ENCODE results near the gene SLC2A11.
A peak's percentile ranks its signal among the peaks of the same experiment; 100 is the strongest.

The SLC2A11 gene

DNA sequence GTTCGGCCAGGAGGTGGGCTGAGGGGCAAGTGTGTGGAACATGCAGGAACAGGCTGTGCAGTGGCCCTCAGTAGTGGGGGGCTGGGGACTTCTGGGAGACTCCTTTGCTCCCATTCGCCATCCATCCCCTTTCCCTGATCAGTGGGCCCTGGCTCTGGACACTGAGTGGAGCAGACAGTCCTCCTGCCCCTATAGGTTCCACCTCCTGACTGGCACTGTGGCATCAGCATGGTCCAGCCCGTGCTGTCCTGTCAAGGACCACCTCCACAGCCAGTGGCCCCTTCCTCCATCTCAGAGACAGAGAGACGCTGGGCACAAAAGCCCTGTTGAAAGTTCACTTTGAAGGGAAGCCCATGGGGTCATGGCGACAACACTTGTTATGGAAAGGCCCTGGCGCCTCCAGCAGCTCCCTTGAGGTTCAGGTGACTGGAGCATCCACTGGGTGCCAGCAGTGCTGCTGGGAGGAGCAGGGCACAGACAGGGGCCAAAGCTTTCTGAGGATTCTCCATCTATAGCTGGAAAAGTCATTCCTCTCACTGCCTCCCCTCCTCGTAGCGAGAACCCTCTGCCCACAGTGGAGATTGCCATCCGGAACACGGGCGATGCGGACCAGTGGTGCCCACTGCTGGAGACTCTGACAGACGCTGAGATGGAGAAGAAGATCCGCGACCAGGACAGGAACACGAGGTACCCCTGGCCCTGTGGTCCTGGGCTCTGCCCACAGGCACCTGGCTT is 24.5 kb upstream of the SLC2A11 start:
- DNase-seq = no peak

DNA sequence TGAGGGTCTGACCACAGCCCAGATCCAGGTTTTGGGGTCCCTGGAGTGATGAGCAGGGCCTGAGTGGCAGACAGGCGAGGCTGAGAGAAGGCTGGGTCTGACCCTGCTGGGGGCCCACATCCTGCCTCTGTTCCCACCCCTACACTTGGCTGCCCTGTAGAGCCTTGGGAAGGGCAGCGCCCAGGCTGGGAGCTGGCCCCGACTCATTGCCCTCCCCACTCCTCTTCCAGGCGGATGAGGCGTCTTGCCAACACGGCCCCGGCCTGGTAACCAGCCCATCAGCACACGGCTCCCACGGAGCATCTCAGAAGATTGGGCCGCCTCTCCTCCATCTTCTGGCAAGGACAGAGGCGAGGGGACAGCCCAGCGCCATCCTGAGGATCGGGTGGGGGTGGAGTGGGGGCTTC is 23.8 kb upstream of the SLC2A11 start:
- DNase-seq = no peak

DNA sequence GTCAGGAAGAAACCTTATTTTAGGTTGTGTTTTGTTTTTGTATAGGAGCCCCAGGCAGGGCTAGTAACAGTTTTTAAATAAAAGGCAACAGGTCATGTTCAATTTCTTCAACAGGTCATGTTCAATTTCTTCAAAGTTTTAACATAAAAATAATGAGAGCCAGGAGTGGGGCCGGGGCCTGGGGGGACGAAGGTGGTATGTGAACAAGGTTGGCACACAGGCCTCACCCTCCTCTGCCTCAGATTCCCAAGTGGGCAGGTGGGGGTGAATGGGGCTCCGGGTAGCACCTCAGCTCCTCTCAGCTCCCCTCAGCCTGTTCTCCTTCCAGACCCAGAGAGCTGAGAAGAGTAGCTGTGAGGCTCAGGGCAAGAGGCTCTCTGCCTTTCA is 23.3 kb upstream of the SLC2A11 start:
- DNase-seq = no peak

DNA sequence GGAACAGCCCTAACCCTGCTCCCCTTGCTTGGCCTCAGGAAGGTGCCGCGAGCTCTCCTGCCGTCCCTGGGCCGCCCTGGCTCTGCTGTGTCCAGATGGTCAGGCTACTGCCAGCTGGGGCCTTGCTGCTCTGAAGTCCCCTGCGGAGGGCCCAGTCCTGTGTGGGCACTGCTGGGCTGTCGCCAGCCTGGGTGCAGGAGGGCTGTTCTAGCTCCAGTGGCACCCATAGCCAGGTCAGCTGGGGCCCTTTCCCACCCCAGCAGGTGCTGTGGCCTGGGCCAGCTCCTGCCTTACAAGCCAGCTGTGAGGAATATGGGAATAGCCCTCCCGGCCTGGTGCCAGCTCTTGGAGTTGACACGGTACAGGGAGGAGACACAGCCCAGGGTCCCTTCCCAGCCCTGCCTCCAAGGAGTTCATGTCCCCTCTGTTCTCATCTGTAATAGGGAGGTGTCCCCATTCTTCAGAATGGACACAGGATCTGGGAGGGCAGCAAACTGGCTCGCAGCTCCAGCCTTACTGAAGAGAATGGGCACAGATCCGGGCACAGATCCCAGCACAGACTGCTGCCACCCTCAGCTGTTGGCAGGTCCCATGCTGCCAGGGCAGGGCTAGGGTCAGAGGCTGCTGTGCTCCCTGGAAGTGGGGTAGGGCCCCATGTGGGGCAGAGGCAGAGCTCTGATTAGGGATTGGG is 22.7 kb upstream of the SLC2A11 start:
- DNase-seq = no peak

DNA sequence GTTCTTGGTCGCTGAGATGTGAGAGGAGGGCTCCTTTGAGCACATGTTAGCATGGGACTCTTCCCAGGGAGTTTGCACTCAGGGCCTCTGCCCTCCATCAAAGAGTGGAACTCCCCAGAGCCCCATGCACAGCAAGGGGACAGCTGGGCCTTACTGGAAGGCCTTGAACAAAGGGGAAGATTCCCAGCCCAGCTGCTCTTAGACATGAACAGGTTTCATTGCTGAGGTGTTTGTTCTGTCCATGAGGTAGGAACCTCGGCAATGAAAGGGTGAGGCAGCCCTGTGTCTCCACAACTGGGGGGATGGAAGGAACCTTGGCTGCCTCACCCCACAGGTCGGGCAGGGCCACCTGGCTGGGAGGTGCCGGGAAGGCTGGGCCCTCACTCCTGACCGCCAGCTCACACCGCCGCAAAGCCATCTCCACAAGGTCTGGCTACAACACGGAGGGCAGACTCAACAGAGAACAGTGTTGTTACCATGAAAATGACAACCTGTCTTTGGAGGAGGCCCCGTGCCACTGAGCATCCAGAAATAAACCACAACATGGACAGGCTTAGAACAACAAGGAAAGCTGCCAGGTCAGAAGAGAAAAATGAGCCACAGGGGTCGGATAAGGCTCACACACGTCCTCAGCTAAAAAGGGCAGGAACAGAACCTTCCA is 22.1 kb upstream of the SLC2A11 start:
- DNase-seq = no peak

DNA sequence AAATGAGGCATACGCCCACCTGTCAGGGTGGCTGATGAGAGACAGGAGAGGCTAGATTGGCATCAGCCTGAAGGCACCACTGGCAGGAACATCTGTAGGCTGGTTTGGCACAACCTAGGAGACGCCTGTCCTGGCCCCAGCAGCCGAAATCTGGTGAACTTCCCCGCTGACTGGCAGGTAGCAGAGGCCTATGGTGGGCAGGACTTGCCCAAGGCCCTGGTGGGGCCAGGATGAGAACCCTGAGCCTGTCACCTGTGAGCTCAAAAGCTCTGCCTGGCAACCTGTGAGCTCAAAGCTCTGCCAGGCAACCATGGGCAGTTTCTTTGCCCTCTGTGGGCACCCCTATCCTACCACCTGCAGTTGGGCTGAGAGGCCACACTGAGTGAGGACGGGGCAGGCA is 21.4 kb upstream of the SLC2A11 start:
- no peak for DNase-seq

DNA sequence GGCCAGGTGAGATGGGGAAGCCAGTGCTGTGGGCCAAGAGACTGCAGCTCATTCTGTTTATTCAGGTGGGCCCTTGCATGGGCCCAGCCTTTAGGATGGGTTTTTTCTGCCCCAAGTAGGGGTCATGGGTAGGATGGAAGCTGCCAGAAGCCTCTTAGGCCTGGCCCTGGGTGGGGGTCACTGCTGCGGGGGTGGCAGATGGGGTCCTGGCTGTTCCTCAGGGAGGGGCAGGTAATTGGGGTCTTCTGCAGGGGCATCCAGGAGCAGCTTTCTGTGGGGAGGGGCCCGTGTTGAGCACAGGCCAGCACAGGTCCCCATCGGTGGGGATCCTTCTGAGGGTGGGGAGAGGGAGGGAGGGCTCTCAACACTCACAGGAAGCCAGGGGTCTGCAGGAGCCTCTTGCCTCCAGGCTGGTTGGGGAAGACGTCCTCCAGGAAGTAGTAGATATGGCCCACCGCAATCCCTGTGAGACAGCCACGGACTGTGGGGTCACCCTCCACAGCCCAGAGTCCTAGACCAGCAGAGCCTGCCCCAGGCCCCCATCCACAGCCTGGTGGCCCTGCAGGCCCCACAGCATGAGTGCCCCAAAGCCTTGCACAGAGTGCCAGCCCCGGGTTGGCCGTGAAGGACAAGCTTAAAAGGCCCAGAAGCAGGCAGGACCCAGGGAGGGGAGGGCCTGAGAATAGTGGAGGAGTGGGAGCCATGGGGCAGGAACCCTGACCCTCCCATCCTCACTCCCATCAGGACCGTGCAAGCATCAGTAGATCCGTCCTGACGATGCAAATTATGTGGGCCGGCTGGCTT is 20.8 kb upstream of the SLC2A11 start:
- DNase-seq = no peak

DNA sequence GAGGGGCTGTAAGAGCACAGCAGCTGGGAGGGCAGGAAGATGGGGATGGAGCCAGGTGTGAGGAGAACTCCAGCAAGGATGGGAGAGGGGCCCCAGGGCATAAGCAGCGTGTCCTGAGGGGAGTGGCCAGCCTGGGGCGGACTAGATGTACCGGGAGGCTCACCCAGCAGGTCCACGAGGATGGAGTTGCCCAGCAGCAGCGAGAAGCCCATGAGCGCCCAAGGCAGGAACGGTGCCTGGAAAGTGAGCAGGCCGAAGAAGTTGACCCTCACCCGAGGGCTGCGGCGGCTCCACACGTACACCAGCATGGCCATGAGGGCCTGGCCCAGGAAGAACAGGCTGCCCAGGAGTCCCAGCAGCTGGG is 20.2 kb upstream of the SLC2A11 start:
- DNase-seq = no peak

DNA sequence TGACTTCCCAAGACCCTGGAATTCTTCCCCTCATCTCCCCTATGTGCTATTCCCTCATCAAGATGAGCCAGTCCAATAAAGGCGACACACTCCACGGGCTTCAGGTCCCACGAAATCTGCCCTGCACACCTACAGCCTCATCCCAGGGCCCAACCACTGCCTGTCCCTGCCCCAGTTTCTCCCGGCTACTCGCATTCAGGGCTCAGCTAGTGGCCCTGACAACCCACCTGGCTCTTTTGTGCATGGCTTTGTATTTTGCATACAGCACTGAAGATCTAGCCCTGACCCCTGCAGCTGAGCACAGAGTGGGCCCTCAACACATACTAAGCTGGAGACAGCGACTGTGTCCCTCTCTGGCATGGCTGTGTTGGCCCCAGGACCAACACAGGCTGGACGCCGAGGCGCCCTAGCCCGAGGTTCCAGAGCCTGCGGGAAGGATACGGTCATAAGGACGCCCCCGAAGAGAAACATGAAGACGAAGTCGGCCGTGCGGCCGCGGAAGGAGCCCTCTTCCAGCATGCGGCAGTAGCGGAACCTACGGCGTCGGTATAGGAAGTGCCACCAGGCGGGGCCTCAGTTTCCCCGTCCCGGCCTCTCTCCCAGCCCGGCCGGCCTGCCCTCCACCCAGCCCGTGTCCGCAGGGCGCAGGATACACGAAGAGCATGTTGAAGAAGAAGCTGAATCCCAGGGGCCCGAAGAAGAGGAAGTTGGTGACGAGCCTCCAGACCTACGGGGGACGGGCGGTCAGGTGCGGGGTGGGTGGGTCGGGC is 19.6 kb upstream of the SLC2A11 start:
- DNase-seq = peak; percentile 17

DNA sequence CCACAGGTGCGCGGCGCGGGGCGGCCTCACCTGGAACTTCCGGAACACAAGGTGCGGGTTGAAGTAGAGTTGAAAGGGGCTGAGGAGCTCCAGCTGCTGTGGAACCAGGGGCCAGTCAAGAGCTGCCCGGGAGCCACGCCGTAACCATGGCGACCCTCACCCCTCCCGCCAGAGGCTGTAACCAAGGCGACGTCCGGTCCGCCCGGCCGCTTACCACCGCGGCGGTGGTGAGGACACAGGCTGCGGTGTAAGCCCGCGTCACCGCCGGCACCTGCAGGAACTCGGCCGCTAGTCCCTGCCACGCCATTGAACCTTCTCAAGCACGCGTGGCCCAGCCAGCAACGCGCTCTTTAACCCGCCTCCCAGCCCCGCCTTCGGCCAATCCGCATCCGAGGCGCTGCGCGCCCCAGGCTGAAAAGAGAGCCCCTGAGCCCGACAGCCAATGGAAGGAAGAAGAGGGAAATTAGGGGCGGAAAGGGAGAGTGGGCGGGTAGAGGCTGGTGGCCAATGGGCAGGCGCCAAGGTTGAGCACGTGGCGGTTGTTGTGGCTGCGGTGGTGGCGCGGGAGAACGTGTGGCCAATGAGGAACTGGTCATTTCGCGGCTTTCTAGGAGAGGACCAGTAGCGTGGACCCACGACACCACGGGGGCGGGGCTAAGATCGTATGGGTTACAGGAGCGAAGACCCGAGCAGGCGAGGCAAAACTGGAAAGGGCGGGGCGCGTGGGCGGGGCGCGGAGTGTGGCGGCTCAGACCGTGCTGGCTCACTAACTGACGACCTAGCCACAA is 18.8 kb upstream of the SLC2A11 start, which contains the start of gene DERL3:
DERL3 (minus strand) TSS at position 326 of the 788 bp plus-strand sequence; CDS start at position 307, 19 bp downstream.
- DNase-seq = peak; percentile 88

DNA sequence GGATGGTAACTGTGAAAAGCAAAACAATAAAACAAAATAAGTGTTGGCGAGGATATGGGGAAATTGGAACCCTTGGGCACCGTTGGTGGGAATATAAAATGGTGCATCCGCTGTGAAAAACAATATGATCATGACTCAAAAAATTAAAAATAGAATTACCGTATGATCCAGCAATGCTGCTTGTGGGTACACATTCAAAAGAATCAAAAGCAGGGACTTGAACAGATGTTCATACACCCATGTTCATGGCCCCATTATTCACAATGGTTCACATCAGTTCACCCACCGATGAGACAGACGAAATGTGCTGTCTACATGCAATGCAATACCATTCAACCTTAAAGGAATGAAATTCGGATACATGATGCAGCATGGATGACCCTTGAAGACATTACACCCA is 17.6 kb upstream of the SLC2A11 start:
- DNase-seq = no peak

DNA sequence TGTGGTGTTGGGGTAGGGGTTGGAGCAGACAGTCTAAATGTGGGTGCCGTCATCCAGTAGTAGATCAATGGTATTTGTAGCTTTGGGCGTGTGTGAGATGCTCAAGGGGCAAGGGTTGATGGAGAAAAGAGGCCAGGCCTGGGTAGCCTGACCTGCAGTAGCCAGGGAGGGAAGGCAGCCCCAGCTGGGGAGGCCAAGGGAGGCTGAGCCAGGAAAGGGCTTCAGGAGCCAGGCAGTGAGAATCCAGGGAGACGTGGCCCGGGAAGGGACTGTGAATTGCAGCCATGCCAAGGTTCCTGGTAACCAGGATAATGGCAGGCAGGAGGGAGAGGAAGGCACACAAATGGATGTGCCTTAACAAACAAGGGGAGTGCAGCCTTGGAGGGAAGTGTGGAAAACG is 16.4 kb upstream of the SLC2A11 start:
- no peak for DNase-seq

DNA sequence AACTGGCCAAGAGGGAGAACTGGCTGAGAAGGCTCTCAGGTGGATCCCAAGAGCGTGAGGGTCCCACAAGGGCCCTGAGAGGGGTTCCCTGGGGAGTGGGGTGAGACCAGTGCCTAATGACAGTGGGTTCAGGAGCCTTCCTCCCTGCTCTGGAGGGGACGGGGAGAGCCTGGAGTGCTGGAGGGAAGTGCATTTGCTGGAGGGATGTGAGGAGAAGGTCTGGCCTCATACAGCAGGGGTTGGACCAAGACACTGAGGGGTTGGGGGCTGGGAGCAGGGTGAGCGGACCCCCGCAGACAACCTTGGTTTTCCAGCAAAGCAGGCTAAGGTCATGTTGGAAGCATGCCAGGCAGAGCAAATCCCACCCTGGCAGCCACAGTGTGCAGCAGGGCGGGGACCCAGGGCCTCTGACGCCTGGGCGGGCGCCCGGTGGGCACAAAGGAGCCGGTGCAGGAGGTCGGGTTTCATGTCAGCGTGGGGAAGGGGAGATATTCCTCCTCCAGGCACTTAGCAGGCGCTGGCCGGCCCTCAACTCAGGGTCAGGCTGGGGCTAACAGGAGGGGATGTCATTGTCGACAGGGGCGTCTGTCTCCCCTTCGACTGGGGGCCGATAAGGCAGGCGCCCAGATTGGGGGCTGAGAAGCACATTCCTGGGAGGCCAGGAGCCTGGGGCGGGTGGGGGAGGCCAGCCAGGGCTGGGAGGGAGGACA is 15.8 kb upstream of the SLC2A11 start:
- DNase-seq = no peak

DNA sequence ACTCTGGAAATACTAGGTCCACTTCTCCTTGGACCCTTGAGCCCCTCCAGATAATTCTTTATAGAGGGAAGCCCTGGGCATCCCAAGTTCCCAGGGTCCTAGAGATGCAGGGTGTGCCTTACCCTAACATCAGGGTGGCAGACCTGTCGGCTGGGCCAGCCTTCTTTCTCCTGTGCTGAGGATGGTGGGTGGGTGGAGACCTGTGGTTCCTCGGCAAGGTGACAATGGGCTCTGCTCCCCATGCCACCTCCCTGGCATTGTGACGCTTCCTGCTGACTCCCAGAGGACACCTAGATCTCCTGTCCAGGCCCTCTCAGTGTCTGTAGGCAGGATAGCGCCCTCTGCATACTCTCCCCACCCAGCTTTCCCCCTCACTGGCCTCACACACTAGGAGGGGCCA is 15.1 kb upstream of the SLC2A11 start:
- no peak for DNase-seq

DNA sequence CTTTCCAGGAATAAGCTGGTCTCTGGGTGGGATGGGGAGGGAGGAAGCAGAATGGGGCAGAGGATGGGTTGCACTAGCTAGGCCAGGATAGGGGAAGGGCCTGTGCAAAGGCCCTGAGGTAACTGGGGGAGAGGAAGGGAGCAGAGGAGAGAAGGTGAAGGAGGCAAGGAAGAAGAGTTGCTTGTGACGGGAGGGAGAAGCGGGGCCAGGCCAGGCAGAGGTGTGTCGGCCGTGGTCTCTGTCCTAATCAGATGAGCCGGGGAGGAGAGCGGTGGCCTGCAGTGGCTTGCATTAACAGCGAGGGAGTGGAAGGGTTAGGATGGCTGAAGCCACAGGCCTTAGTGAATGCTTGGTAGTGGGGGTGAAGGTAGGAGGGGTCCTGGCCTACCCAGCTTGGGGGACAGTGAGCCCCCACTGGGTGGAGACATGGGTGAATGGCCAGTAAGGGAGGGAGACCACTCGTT is 12.9 kb upstream of the SLC2A11 start:
- DNase-seq = no peak

DNA sequence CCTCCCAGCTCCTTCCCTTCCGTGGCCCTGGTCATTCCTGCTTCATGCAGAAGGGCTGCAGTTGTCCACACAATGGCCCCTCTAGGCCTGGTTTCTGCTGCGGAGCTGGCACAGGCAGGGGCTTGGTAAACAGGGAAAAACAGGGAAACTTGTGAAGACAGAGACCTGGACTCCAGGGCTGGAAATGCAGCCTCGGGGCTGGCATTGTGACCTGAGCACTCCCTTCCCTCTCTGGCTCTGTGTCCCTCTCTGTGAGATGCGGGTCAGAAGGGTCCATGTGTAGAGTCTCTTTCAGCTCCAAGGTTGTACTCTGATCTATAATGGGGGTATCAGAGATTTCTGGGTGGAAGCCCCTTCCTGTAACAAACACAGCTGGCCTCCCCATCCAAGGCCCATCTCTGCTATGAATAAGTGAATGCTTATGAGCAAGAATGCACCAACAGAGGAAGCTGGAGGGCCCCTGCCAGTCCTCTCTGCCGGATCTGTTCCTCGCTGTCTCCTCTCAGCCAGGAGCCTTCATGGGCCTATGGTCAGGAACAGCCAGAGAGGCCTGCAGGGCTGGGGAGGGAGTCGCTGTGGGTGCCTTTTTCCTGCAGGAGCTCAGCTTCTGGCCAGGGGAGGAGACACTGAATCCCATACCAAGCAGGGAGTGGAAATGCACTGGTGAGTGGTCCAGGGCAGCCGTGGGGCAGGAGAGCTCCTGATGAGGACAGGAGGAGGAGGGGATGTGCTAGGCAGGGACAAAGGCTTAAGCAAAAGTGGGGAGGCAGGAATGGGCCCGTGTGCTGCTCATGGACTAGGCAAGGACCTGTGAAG is 12.2 kb upstream of the SLC2A11 start:
- DNase-seq = no peak

DNA sequence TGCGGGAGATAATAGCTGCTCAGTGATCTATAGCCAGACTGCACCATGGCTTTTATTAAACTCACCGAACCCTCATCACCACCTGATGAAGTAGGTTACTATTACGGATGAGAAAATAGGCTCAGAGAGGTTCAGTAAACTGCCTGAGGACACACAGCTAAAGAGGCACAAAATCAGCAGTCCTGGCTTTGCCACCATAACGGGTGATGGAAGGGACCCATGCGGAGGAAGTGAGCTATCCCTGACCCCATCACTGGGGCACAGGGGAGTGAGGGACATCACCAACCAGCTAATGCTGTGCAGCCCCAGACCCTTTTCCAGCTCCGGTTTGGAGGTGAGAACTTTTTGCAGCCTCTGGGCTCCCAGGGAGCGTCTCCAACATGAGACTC is 11.6 kb upstream of the SLC2A11 start:
- no peak for DNase-seq

DNA sequence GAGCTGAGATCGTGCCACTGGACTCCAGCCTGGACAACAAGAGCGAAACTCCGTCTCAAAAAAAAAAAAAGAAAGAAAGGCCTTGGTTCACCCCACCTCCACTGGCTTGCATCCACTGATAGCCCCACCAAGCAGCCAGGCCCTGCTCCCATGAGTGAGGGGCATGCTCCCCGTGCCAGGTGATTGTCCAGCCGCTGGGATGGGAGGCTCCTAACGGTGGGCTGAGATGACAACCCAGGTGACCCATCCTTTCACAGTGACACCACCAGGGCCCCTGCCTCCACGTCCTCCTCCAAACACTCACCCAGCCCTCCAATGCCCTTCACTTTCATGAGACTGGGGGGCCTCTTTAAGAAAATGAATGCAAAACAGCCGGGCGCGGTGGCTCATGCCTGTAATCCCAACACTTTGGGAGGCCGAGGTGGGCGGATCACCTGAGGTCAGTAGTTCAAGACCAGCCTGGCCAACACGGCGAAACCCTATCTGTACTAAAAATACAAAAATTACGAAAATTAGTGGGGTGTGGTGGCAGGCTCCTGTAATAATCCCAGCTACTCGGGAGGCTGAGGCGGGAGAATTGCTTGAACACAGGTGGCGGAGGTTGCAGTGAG is 10.3 kb upstream of the SLC2A11 start:
- DNase-seq = no peak
